Measurements from ENCODE around the gene CEP104.

The CEP104 gene

GRCh38 chr1:3790952-3791351, 66.1 kb downstream of the CEP104 start:
- DNase-seq = no peak

DNA sequence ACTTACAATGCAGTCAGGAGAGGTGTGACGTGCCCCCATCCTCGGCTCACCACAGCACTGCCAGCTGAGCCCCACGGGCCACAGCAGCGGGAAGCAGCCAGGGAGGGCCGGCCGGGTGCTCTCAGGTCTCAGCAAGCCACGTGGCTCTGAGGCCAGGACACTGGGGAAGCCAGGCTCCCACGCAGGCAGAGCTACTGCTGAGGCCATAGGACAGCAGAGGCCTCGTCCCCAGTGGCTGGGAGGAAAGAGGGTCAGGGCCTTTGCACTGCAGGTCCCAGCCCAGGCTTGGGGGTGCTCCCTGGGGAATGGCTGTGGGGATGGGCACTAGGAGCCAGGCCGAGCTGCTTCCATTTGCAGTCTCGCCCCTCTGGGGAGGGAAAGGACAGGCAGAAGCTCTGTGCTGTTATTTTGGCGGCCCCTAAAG, 66.5 kb downstream of the CEP104 start:
- DNase-seq = no peak

- DNase-seq = no peak
Observed at GRCh38 chr1:3789421-3790300, 67.3 kb downstream of the CEP104 start.

DNA sequence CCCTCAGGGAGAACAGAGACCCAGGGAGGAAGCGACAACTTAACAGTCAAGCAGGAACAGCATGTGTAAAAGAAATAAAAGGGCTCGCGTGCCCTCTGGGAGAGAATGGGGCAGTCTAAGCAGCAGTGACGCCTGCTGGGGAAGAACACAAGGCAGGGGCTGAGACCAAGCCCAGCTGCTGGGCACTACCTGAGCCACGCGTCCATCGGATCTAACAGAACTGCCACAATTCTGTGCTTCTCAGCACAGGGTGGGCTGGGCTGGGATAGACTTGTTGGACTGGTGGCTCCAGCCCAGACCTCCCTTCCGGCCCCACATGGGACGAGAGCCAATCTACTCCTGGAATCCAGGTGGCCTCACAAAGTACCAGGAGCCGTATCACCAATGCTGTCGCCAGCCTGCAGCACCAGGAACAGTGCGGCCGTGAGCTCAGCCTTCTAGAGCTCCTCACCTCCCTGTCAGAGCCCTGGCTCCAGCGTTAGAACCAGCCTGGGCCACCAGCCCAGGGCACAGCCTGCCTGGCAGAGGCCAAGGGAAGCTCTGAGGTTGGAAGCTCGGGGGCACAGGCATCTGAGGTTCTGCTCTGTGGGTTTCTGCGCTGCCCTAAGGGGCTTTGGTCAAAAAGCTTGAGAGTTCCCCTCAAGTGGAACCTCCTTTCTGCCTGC, 68.1 kb downstream of the CEP104 start:
- DNase-seq = no peak

DNA sequence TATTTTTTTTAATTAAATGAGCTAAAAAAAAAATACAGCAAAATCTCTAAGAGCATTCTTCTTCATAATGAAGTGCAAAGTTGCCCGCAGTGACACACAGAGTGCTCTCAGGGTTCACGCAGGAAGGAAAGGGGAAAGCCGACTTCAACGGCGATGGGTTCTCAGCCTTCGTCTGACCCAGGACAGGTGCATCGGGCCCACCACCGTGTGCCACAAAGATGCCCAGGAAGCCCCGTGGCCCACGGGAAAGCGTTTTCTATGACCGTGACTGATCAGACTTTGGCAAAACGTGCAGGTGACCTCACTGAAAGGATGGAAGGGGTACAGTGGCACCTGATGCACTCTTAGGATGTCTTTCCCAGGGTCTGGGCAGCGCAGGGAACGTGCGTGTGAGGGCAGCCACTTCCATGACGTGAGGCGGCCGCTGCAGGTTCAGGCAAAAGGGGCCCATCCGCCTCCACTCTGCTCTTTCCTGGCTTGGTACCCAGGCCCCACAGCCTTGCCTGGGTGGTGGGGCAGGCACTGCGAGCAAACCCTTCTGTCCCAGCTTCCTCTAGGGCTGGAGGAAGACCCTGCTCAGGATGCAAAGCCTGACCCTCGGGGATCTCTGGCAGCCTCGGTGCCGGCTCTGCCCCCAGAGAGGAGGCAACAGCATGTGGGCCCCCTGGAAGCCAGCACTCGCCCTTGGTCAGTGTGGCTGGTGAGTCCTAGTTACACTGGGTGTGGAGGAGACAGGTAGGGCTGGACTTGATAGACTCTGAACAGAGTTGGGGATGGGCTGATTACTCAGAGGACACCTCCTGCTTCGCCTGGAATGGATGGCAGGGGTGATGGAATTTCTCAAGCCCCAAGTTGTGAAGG, 69.0 kb downstream of the CEP104 start:
- no peak for DNase-seq

GRCh38 chr1:3787349-3787715, 69.7 kb downstream of the CEP104 start:
- no peak for DNase-seq

- no peak for DNase-seq
Observed at GRCh38 chr1:3786468-3787348, 70.3 kb downstream of the CEP104 start.

GRCh38 chr1:3785456-3786157, 71.4 kb downstream of the CEP104 start:
- no peak for DNase-seq

- no peak for DNase-seq
Observed at GRCh38 chr1:3785045-3785444, 72.0 kb downstream of the CEP104 start.

GRCh38 chr1:3783651-3784474, 73.1 kb downstream of the CEP104 start:
- no peak for DNase-seq

- no peak for DNase-seq
Observed at GRCh38 chr1:3780901-3781300, 76.1 kb downstream of the CEP104 start.

GRCh38 chr1:3779912-3780416, 77.0 kb downstream of the CEP104 start:
- DNase-seq = no peak

DNA sequence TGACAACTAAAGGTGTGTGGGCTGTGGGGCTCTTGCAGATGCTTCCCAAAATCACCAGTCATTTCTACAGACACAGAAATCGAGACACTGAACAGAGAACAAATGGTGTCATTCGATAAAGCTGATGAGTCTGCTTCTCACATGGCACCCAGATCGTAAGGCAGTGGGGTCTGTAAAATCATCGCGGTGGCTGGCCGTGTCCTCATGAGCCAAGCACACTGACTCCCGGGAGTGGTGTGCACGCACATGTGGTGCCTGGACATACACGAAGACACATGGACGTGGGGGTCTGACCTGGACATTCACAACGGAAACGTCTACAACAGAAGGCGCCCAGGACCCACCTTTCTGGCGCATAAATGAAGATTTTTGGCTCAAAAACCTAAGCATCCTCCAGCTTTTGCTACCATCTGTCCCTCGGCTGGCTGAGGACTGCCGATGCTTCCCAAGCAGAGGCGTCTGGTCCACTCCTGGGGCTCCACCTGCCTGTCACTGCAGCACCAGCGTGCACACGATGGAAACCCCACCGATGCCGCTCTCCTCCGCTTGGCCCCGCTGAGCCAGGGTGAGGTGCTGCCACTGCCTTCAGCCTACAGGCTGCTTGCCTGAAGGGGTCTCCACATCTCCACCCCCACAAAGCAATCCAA, 77.6 kb downstream of the CEP104 start:
- DNase-seq = no peak

DNA sequence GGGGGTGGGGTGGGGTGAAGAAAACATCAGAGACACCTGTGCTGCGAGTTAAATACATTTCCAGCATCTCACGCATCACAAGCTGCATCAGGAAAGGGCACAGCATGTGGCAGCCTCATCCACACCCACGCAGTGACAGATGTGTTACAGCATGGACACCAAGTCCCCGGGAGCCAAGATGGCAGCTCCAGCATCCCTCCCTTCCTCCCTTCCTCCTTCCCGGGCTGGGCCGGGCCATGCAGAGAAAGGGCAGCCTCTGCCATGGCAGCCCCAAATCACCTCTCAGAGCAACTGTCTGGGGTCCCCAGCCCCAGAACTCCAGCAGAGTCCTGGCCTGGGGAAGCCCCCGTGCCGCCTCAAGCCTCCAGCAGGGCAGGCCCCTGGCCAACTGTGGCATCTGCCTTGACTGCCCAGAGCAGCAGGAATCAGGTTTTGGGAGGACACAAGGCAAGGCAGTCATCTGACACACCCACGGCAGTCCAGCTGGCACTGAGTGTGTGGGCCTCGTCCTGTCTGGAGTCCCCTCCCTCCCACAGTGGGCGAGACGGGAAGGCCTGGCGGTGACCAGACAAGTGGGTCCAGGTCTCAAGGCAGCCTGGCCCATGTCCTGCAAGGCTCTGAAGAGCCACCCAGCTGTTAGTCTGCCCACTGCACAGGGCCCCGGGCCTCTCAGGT, 78.3 kb downstream of the CEP104 start:
- no peak for DNase-seq

- no peak for DNase-seq
Observed at GRCh38 chr1:3777647-3778589, 79.1 kb downstream of the CEP104 start.

DNA sequence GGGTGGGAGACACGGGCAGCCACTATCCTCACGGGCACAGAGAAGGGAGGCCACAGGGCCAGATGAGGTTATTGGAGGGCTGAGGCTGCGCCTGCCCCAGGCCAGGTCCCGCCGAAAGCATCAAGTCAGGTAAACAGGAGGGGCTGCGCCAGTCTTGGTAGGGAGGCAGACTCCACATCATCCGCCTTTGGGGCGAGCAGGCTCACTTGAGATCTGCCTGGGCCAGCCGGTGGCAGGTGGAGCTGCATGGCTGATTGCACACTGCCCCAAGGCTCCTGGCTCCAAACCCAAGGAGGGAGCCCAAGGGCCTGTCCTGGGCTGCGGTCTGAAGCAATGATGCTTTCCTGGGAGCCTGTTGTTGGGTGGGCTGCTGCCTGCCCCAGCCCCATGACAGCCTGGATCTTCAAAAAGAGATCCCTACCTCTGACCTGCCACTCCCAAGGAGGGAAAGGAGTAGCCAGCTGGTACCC, 79.9 kb downstream of the CEP104 start:
- no peak for DNase-seq

- DNase-seq = no peak
Observed at GRCh38 chr1:3776231-3776961, 80.6 kb downstream of the CEP104 start.
